HEK293 (cell line): ENCODE data around the gene TUBG1.

Experiments used
- CTCF ChIA-PET: fragments of 350-600 bp; formaldehyde crosslinking; extraction: SDS; loops from one replicate; lab custom pipeline; 2021; ENCODE audit warnings: antibody characterized with exemption; lab: Yijun Ruan, JAX
- POLR2A ChIA-PET: fragments of 300-600 bp; formaldehyde crosslinking; extraction: SDS; loops from one replicate; lab custom pipeline; 2020; ENCODE audit warnings: antibody characterized with exemption, inconsistent platforms; lab: Yijun Ruan, JAX
- H3K27ac ChIP-seq: fragments of 200-500 bp; sonication (Bioruptor generic); 2 replicates; pipeline ENCODE4 v1.5.1; 2014; ENCODE audit warnings: low read depth, low read length, control low read depth, inconsistent platforms; ENCODE audit errors: extremely low read depth
- H3K36me3 ChIP-seq, 2 experiments: fragments of 200-500 bp in 1 of 2; sonication (Bioruptor generic) in 1 of 2; 1 replicate in 1 of 2; 2 replicates in 1 of 2; pipeline ENCODE4 v1.5.1; 2014 to 2017; ENCODE audit warnings: inconsistent platforms in 2 of 2, low read length in 2 of 2; ENCODE audit not compliant: control insufficient read depth in 2 of 2, insufficient read depth in 1 of 2
- H3K4me1 ChIP-seq: fragments of 200-500 bp; sonication (Bioruptor generic); 2 replicates; pipeline ENCODE4 v1.5.1; 2014; ENCODE audit warnings: mild to moderate bottlenecking, low read length, inconsistent platforms; ENCODE audit not compliant: control insufficient read depth, insufficient read depth
- H3K4me3 ChIP-seq: 2 replicates; pipeline ENCODE4 v1.5.1; 2011; ENCODE audit warnings: low read depth, mild to moderate bottlenecking, control low read depth, low read length, moderate library complexity
- H3K9me3 ChIP-seq: fragments of 200-500 bp; sonication (Bioruptor generic); 2 replicates; pipeline ENCODE4 v1.5.1; 2014; ENCODE audit warnings: low read depth, low read length, inconsistent platforms; ENCODE audit not compliant: control insufficient read depth, insufficient read depth
- FEZF1 ChIP-seq: fragments of 450-650 bp; formaldehyde crosslinking; IDR thresholded peaks from 2 replicates; pipeline ENCODE4 v1.5.1; 2016; ENCODE audit warnings: missing biosample characterization, missing genetic modification characterization
- IKZF3 ChIP-seq: fragments of 450-650 bp; IDR thresholded peaks from 2 replicates; pipeline ENCODE4 v1.5.0; 2018; ENCODE audit warnings: missing biosample characterization, mild to moderate bottlenecking, missing genetic modification characterization, moderate library complexity
- KLF8 ChIP-seq: fragments of 450-650 bp; formaldehyde crosslinking; IDR thresholded peaks from 2 replicates; pipeline ENCODE4 v1.5.1; 2016; ENCODE audit warnings: missing biosample characterization, missing genetic modification characterization
- SP2 ChIP-seq: fragments of 450-650 bp; formaldehyde crosslinking; IDR thresholded peaks from 2 replicates; pipeline ENCODE4 v1.5.1; 2016; ENCODE audit warnings: missing biosample characterization, missing genetic modification characterization
- SP3 ChIP-seq: fragments of 450-650 bp; formaldehyde crosslinking; IDR thresholded peaks from 2 replicates; pipeline ENCODE4 v1.5.1; 2016; ENCODE audit warnings: missing biosample characterization, missing genetic modification characterization
- TCF7L2 ChIP-seq: IDR thresholded peaks from 2 replicates; pipeline ENCODE4 v1.6.1; 2011; ENCODE audit warnings: low read depth, mild to moderate bottlenecking, inconsistent platforms, low read length, moderate library complexity, borderline replicate concordance
- ZNF132 ChIP-seq: fragments of 450-650 bp; formaldehyde crosslinking; IDR thresholded peaks from 2 replicates; pipeline ENCODE4 v1.5.1; 2017; ENCODE audit warnings: missing biosample characterization, missing genetic modification characterization, borderline replicate concordance
- ZNF157 ChIP-seq: fragments of 450-650 bp; formaldehyde crosslinking; IDR thresholded peaks from 2 replicates; pipeline ENCODE4 v1.5.1; 2016; ENCODE audit warnings: missing biosample characterization, missing genetic modification characterization
- ZNF2 ChIP-seq: fragments of 450-650 bp; formaldehyde crosslinking; IDR thresholded peaks from 2 replicates; pipeline ENCODE4 v1.5.1; 2016; ENCODE audit warnings: missing biosample characterization, missing genetic modification characterization
- ZNF23 ChIP-seq: fragments of 450-650 bp; formaldehyde crosslinking; IDR thresholded peaks from 2 replicates; pipeline ENCODE4 v1.5.1; 2016; ENCODE audit warnings: missing biosample characterization, missing genetic modification characterization, borderline replicate concordance
- ZNF302 ChIP-seq: fragments of 450-650 bp; formaldehyde crosslinking; IDR thresholded peaks from 2 replicates; pipeline ENCODE4 v1.5.1; 2016; ENCODE audit warnings: missing biosample characterization, missing genetic modification characterization, low read depth
- ZNF311 ChIP-seq: fragments of 450-650 bp; formaldehyde crosslinking; IDR thresholded peaks from 2 replicates; pipeline ENCODE4 v1.5.1; 2017; ENCODE audit warnings: missing biosample characterization, missing genetic modification characterization, borderline replicate concordance
- ZNF324 ChIP-seq: fragments of 450-650 bp; formaldehyde crosslinking; IDR thresholded peaks from 2 replicates; pipeline ENCODE4 v1.5.1; 2016; ENCODE audit warnings: missing biosample characterization, missing genetic modification characterization
- ZNF37A ChIP-seq: fragments of 450-650 bp; IDR thresholded peaks from 2 replicates; pipeline ENCODE4 v1.5.1; 2018; ENCODE audit warnings: missing biosample characterization, missing genetic modification characterization
- ZNF423 ChIP-seq: fragments of 450-650 bp; formaldehyde crosslinking; IDR thresholded peaks from 2 replicates; pipeline ENCODE4 v1.5.1; 2016; ENCODE audit warnings: missing biosample characterization, missing genetic modification characterization
- ZNF48 ChIP-seq: fragments of 450-650 bp; formaldehyde crosslinking; IDR thresholded peaks from 2 replicates; pipeline ENCODE4 v1.5.1; 2016; ENCODE audit warnings: missing biosample characterization, missing genetic modification characterization
- ZNF501 ChIP-seq: fragments of 450-650 bp; formaldehyde crosslinking; IDR thresholded peaks from 2 replicates; pipeline ENCODE4 v1.5.1; 2016; ENCODE audit warnings: missing biosample characterization, missing genetic modification characterization
- ZNF514 ChIP-seq: fragments of 450-650 bp; formaldehyde crosslinking; IDR thresholded peaks from 2 replicates; pipeline ENCODE4 v1.5.1; 2016; ENCODE audit warnings: missing biosample characterization, missing genetic modification characterization
- ZNF529 ChIP-seq: fragments of 450-650 bp; formaldehyde crosslinking; IDR thresholded peaks from 2 replicates; pipeline ENCODE4 v1.5.1; 2017; ENCODE audit warnings: missing genetic modification characterization, missing biosample characterization; ENCODE audit not compliant: insufficient replicate concordance
- ZNF549 ChIP-seq: fragments of 450-650 bp; IDR thresholded peaks from 2 replicates; pipeline ENCODE4 v1.5.1; 2018; ENCODE audit warnings: missing biosample characterization, missing genetic modification characterization, mild to moderate bottlenecking, inconsistent platforms, moderate library complexity
- ZNF600 ChIP-seq: fragments of 450-650 bp; formaldehyde crosslinking; IDR thresholded peaks from 2 replicates; pipeline ENCODE4 v1.5.1; 2016; ENCODE audit warnings: missing biosample characterization, missing genetic modification characterization
- ZNF626 ChIP-seq: fragments of 450-650 bp; sonication (Bioruptor Pico); formaldehyde crosslinking; IDR thresholded peaks from 2 replicates; pipeline ENCODE4 v1.5.1; 2018; ENCODE audit warnings: missing biosample characterization, missing genetic modification characterization, inconsistent platforms
- ZNF654 ChIP-seq: fragments of 450-650 bp; formaldehyde crosslinking; IDR thresholded peaks from 2 replicates; pipeline ENCODE4 v1.5.1; 2016; ENCODE audit warnings: low read depth, missing biosample characterization, missing genetic modification characterization
- ZNF837 ChIP-seq: fragments of 450-650 bp; formaldehyde crosslinking; IDR thresholded peaks from 2 replicates; pipeline ENCODE4 v1.5.1; 2016; ENCODE audit warnings: missing biosample characterization, missing genetic modification characterization
- ZSCAN30 ChIP-seq: fragments of 450-650 bp; IDR thresholded peaks from 2 replicates; pipeline ENCODE4 v1.5.1; 2018; ENCODE audit warnings: missing biosample characterization, mild to moderate bottlenecking, missing genetic modification characterization, moderate library complexity
- TF ChIP-seq, protein P1 (sequence below): fragments of 450-650 bp; formaldehyde crosslinking; IDR thresholded peaks from 2 replicates; pipeline ENCODE4 v1.5.1; 2016; ENCODE audit warnings: missing biosample characterization, missing genetic modification characterization
- TF ChIP-seq, protein P2 (sequence below): fragments of 450-650 bp; formaldehyde crosslinking; IDR thresholded peaks from 2 replicates; pipeline ENCODE4 v1.5.1; 2016; ENCODE audit warnings: missing biosample characterization, missing genetic modification characterization
- TF ChIP-seq, protein P3 (sequence below): fragments of 450-650 bp; formaldehyde crosslinking; IDR thresholded peaks from 2 replicates; pipeline ENCODE4 v1.5.1; 2016; ENCODE audit warnings: missing biosample characterization, missing genetic modification characterization
- TF ChIP-seq, protein P4 (sequence below): fragments of 450-650 bp; formaldehyde crosslinking; IDR thresholded peaks from 2 replicates; pipeline ENCODE4 v1.5.1; 2016; ENCODE audit warnings: missing biosample characterization, missing genetic modification characterization

Gene TUBG1

DNA sequence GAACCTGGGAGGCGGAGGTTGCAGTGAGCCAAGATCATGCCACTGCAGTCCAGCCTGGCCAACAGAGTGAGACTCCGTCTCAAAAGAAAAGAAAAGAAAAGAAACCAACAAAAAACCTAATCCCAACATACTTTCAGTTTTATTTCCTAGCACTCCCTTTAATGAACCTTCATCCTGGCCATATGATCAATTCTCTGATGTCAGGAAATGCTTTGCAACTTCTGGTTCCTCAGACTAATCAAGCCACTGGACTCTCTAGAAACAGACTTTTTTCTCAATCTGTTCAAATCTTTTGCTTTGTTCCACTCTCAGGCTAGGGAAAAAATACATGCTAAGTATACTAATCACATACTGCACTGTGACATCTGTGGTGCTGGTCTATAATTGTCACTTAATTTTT, 18.6 kb upstream of the TUBG1 start:
- no peaks in the 10 kb centered on the region for H3K4me1 ChIP-seq
- CTCF ChIA-PET, result interaction anchor here (0.6 to 2.7 kb wide), 3 partner anchors 12 to 289 kb away, joined by 3 to 20 read pairs (median 4); partner anchors contain the start of gene PSMC3IP
- H3K4me3 ChIP-seq, result no peak overlapping the region
- POLR2A ChIA-PET, result no interaction called here
- no peak for TF ChIP-seq ZSCAN30 (tag by site-specific recombination)
- TF ChIP-seq ZNF23 (tag by site-specific recombination), result no peak
- no peak for TF ChIP-seq ZNF549
- TF ChIP-seq, protein P1, sequence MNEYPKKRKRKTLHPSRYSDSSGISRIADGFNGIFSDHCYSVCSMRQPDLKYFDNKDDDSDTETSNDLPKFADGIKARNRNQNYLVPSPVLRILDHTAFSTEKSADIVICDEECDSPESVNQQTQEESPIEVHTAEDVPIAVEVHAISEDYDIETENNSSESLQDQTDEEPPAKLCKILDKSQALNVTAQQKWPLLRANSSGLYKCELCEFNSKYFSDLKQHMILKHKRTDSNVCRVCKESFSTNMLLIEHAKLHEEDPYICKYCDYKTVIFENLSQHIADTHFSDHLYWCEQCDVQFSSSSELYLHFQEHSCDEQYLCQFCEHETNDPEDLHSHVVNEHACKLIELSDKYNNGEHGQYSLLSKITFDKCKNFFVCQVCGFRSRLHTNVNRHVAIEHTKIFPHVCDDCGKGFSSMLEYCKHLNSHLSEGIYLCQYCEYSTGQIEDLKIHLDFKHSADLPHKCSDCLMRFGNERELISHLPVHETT, result no peak
- TF ChIP-seq ZNF324 (tag by site-specific recombination), result no peak
- TF ChIP-seq ZNF501 (tag by site-specific recombination), result no peak
- TF ChIP-seq SP3 (tag by site-specific recombination), result no peak
- no peak for TF ChIP-seq ZNF157 (tag by site-specific recombination)
- TF ChIP-seq KLF8, result no peak
- TF ChIP-seq ZNF302 (tag by site-specific recombination), result no peak
- TF ChIP-seq ZNF529, result no peak
- TF ChIP-seq ZNF37A, result no peak
- no peak overlapping the region for H3K27ac ChIP-seq
- no peaks in the 10 kb centered on the region for H3K9me3 ChIP-seq
- peaks cover 42 to 68% of the 10 kb centered on the region in 2 experiments for H3K36me3 ChIP-seq

DNA sequence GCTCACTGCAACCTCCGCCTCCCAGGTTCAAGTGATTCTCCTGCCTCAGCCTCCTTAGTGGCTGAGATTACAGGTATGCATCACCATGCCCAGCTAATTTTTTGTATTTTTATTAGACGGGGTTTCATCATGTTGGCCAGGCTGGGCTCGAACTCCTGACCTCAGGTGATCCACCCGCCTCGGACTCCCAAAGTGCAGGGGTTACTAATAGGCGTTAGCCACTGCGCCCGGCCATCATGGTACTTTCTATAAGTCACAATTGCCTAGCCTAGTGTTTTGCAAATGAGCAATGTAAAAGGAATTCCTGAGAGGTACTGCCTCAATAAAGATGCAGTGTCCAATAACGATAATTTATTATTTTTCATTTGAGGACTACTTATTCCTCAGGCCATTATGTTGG, 18.1 kb upstream of the TUBG1 start:
- ChIA-PET CTCF (interaction anchor here (1.6 to 2.7 kb wide), 2 partner anchors 13 to 89 kb away, joined by 5 to 20 read pairs; partner anchors contain the start of gene PSMC3IP), POLR2A (interaction anchor here (1.0 to 1.4 kb wide), 2 partner anchors 18 to 182 kb away, joined by 3 read pairs; partner anchors contain the start of genes RETREG3, TUBG1 and VPS25)
- Histone ChIP-seq H3K27ac (no peak overlapping the region), H3K9me3 (no peaks in the 10 kb centered on the region), H3K4me1 (no peaks in the 10 kb centered on the region), H3K4me3 (no peak overlapping the region), H3K36me3 (peaks cover 40 to 66% of the 10 kb centered on the region in 2 experiments)
- no peak for TF ChIP-seq FEZF1 (tag by site-specific recombination)
- TF ChIP-seq ZNF311 (tag by site-specific recombination), result no peak
- TF ChIP-seq ZNF837, result no peak
- TF ChIP-seq ZNF654 (tag by site-specific recombination), result no peak
- TF ChIP-seq ZNF514, result no peak

DNA sequence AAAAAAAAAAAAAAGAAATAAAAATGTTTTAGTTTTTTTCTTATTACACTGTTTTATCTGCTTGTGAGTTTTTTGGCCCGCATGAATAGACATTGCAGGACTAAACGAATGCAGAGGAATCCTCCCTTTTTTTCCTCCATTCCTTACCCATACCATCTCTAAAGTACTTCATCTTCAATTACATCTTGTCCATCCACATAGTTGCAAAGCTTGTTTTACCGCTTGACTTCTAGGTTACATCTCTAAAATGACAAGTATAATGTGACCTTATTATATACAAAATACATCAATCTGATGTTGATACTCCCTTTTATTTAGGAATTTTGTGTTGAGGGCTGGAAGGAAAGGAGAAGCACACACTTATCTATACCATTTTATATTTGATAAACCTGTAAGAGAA, 13.1 kb upstream of the TUBG1 start:
- Histone ChIP-seq H3K4me1 (no peaks in the 10 kb centered on the region), H3K4me3 (no peak overlapping the region), H3K9me3 (no peaks in the 10 kb centered on the region), H3K27ac (no peak overlapping the region), H3K36me3 (peaks cover 11 to 20% of the 10 kb centered on the region in 2 experiments)
- ChIA-PET POLR2A (interaction anchor here (1.2 kb wide), 1 partner anchor 63 kb away, joined by 4 read pairs; the partner anchor contains the start of gene TUBG2), CTCF (interaction anchor here (0.6 to 3.8 kb wide), 3 partner anchors 12 to 18 kb away, joined by 3 to 19 read pairs (median 3); partner anchors contain the start of gene TUBG1)
- TF ChIP-seq TCF7L2 (no peak), IKZF3 (no peak), ZNF132 (no peak), ZNF626 (no peak), ZNF2 (tag by site-specific recombination) (no peak), SP2 (tag by site-specific recombination) (no peak), ZNF600 (no peak), ZNF48 (tag by site-specific recombination) (no peak), ZNF423 (tag by site-specific recombination) (no peak)
- TF ChIP-seq, protein P2, sequence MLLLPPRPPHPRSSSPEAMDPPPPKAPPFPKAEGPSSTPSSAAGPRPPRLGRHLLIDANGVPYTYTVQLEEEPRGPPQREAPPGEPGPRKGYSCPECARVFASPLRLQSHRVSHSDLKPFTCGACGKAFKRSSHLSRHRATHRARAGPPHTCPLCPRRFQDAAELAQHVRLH, result no peak
- TF ChIP-seq, protein P3, sequence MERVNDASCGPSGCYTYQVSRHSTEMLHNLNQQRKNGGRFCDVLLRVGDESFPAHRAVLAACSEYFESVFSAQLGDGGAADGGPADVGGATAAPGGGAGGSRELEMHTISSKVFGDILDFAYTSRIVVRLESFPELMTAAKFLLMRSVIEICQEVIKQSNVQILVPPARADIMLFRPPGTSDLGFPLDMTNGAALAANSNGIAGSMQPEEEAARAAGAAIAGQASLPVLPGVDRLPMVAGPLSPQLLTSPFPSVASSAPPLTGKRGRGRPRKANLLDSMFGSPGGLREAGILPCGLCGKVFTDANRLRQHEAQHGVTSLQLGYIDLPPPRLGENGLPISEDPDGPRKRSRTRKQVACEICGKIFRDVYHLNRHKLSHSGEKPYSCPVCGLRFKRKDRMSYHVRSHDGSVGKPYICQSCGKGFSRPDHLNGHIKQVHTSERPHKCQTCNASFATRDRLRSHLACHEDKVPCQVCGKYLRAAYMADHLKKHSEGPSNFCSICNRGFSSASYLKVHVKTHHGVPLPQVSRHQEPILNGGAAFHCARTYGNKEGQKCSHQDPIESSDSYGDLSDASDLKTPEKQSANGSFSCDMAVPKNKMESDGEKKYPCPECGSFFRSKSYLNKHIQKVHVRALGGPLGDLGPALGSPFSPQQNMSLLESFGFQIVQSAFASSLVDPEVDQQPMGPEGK, result no peak
- TF ChIP-seq, protein P4, sequence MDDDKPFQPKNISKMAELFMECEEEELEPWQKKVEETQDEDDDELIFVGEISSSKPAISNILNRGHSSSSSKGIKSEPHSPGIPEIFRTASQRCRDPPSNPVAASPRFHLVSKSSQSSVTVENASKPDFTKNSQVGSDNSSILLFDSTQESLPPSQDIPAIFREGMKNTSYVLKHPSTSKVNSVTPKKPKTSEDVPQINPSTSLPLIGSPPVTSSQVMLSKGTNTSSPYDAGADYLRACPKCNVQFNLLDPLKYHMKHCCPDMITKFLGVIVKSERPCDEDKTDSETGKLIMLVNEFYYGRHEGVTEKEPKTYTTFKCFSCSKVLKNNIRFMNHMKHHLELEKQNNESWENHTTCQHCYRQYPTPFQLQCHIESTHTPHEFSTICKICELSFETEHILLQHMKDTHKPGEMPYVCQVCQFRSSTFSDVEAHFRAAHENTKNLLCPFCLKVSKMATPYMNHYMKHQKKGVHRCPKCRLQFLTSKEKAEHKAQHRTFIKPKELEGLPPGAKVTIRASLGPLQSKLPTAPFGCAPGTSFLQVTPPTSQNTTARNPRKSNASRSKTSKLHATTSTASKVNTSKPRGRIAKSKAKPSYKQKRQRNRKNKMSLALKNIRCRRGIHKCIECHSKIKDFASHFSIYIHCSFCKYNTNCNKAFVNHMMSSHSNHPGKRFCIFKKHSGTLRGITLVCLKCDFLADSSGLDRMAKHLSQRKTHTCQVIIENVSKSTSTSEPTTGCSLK (tag by site-specific recombination), result no peak
